GM10266 (cell line): ENCODE measurements around the gene AGPS.

Experiments
- DNase-seq: peaks from one replicate; pipeline ENCODE4 v3.0.0; 2012; ENCODE audit errors: extremely low spot score
- TF ChIP-seq, protein P1 (sequence below): IDR thresholded peaks from 2 replicates; pipeline ENCODE4 v1.5.1; 2012; ENCODE audit warnings: mild to moderate bottlenecking, low read depth; ENCODE audit not compliant: control insufficient read depth, insufficient read depth; ENCODE audit errors: missing control alignments

AGPS gene

DNA sequence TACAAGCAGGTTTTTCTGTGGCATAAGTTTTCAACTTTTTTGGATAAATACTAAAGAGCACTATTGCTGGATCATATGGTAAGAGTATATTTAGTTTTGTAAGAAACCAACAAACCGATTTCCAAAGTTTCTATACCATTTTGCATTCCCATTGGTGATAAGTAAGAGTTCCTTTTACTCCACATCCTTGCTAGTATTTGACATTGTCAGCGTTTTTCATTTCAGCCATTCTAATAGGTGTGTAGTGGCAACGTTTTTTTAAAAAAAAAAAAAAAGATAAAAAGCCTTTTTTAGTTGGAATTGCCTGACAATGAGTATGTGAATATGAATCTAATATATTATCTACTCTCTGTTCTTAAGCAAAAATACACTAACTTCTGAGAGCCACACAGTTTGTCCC, 185.9 kb downstream of the AGPS start:
- TF ChIP-seq, protein P1, sequence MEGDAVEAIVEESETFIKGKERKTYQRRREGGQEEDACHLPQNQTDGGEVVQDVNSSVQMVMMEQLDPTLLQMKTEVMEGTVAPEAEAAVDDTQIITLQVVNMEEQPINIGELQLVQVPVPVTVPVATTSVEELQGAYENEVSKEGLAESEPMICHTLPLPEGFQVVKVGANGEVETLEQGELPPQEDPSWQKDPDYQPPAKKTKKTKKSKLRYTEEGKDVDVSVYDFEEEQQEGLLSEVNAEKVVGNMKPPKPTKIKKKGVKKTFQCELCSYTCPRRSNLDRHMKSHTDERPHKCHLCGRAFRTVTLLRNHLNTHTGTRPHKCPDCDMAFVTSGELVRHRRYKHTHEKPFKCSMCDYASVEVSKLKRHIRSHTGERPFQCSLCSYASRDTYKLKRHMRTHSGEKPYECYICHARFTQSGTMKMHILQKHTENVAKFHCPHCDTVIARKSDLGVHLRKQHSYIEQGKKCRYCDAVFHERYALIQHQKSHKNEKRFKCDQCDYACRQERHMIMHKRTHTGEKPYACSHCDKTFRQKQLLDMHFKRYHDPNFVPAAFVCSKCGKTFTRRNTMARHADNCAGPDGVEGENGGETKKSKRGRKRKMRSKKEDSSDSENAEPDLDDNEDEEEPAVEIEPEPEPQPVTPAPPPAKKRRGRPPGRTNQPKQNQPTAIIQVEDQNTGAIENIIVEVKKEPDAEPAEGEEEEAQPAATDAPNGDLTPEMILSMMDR: no peak
- DNase-seq: no peak

DNA sequence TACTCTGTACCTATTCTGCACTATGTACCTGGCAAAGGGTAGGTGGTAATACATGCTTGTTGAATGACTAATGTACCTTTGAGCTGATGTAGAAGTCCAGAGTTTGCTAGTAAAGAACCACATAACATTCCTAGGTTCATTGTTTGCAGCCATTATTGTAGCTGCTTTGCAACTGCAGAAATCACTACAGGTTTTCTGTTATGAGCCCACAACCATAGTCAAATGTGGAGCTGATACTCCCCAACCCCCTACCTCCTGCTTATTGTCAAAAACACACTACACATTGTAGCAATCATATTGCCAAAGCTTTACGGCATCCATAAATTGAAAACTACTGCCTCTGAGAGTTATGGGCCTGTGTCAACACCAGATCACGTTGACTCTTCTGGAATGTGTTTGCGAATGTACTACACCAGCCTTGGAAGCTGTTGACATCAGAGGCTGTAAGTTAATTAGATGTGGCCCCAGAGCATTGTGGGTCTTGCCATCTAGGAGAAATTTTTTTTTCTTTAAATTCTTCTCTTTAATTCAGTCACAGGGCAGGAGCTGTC, 187.0 kb downstream of the AGPS start:
- TF ChIP-seq, protein P1: no peak
- no peak for DNase-seq

- TF ChIP-seq, protein P1: no peak
- no peak for DNase-seq
Observed at GRCh38 chr2:177582000-177582399, 189.4 kb downstream of the AGPS start.

DNA sequence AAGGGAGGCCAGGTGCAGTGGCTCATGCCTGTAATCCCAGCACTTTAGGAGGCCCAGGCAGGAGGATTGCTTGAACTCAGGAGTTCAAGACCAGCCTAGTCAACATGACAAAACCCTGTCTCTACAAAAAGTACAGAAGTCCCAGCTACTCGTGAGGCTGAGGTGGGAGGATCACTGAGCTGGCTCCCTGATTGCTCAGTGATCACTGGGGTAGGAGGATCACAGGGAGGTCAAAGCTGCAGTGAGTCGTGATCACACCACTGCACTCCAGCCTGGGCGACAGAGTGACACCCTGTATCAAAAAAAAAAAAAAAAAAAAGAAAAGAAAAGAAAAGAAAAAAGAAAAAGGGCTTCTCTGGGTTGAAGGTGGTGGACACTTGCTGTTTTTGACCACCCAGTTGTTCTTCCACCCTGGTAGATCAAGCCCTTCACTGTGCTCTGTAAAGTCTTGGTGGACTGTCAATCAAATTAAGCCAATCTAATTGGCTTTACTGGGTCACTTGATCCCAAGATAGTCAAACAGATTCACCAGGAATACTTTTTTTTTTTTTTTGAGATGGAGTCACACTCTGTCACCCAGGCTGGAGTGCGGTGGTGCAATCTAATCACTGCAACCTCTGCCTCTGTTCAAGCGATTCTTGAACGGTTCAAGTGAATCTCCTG, 191.6 kb downstream of the AGPS start:
- TF ChIP-seq, protein P1: no peak
- no peak for DNase-seq

GRCh38 chr2:177585234-177585863, 192.8 kb downstream of the AGPS start:
- TF ChIP-seq, protein P1: no peak
- DNase-seq: no peak

DNA sequence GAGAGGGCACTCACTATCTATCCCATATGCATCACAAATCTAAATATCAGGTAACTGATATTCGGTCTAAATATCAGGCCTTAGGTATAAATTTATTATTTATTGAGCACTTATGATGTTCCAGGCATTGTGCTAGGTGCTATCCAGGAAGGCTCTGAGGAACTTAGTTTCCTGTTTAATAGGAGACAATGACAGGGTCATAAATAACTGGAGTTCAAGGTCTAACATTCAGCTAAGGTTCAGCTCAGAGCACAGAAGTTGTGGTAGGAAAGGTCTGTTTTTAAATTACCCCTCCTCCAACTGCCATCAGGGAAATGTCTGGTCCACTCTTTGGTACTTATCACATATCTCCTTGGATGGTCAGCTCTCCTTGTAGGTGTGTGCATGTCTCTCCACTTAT, 193.6 kb downstream of the AGPS start:
- TF ChIP-seq, protein P1: no peak

DNA sequence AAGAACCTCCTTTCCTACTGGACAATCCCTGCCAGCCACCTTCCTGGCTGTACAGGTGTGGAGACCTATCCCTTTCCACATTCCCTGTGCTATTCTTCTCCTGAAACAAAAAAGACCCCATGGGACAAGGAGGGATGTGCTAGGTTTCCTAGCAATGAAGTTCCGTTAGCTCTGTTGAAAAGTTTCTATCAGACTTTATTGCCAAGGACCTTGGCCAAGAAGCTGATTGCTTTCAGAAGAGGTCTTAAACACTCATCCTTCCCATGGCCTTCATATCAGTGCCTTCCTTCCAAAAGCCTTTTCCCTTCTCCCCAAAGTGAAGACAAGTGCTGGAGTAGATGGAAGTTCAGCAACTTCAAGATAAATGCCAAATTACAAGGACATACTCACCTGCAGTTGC, 194.8 kb downstream of the AGPS start:
- DNase-seq: no peak
- TF ChIP-seq, protein P1: no peak

More for the DNA sequence above, 193.6 kb downstream of the AGPS start:
- DNase-seq: no peak
